ENCODE data around the gene PYM1.

The PYM1 gene

GRCh38 chr12:55891310-55891709 is 36.4 kb downstream of the PYM1 start:
- H3K4me2 ChIP-seq (ENCODE audit: low read length): no peak overlapping the region
- H3K4me1 ChIP-seq (ENCODE audit: insufficient read depth, low read length, severe bottlenecking): no peaks in the 10 kb centered on the region
- H3K79me2 ChIP-seq (ENCODE audit: insufficient read depth, low read length): no peaks in the 10 kb centered on the region
- H4K20me1 ChIP-seq (ENCODE audit: insufficient read depth, low read length): no peaks in the 10 kb centered on the region
- H3F3A ChIP-seq (ENCODE audit: insufficient read depth, low read length): no peaks in the 10 kb centered on the region
- no peak overlapping the region for H3K4me3 ChIP-seq (ENCODE audit: low read depth, low read length, poor library complexity, severe bottlenecking)
- TF ChIP-seq EZH2 (IDR thresholded peaks at IDR 0.05; ENCODE audit: borderline replicate concordance, low read length) (no peak), CTCF (IDR thresholded peaks at IDR 0.05; ENCODE audit: low read length) (no peak)
- no peak overlapping the region for H3K9ac ChIP-seq (ENCODE audit: low read length)
- no peak overlapping the region for H2AFZ ChIP-seq (ENCODE audit: low read length)
- no peaks in the 10 kb centered on the region for H3K36me3 ChIP-seq (ENCODE audit: insufficient read depth, low read length)
- no peaks in the 10 kb centered on the region for H3K9me2 ChIP-seq (ENCODE audit: low read depth, low read length)
- no peaks in the 10 kb centered on the region for H3K27me3 ChIP-seq (ENCODE audit: insufficient read depth, low read length)
- no peak overlapping the region for H3K27ac ChIP-seq (ENCODE audit: low read depth, low read length, poor library complexity, severe bottlenecking)
- no peaks in the 10 kb centered on the region for H3K9me3 ChIP-seq (ENCODE audit: low read length)

- H3K36me3 ChIP-seq (ENCODE audit: insufficient read depth, low read length): no peaks in the 10 kb centered on the region
- no peaks in the 10 kb centered on the region for H4K20me1 ChIP-seq (ENCODE audit: insufficient read depth, low read length)
- no peaks in the 10 kb centered on the region for H3K9me2 ChIP-seq (ENCODE audit: low read depth, low read length)
- H3K4me3 ChIP-seq (ENCODE audit: low read depth, low read length, poor library complexity, severe bottlenecking): no peak overlapping the region
- no peaks in the 10 kb centered on the region for H3K27me3 ChIP-seq (ENCODE audit: insufficient read depth, low read length)
- TF ChIP-seq EZH2 (IDR thresholded peaks at IDR 0.05; ENCODE audit: borderline replicate concordance, low read length): no peak
- TF ChIP-seq CTCF (IDR thresholded peaks at IDR 0.05; ENCODE audit: low read length): no peak
- no peaks in the 10 kb centered on the region for H3K4me1 ChIP-seq (ENCODE audit: insufficient read depth, low read length, severe bottlenecking)
- no peaks in the 10 kb centered on the region for H3K79me2 ChIP-seq (ENCODE audit: insufficient read depth, low read length)
- no peak overlapping the region for H3K4me2 ChIP-seq (ENCODE audit: low read length)
- no peaks in the 10 kb centered on the region for H3K9me3 ChIP-seq (ENCODE audit: low read length)
- no peaks in the 10 kb centered on the region for H3F3A ChIP-seq (ENCODE audit: insufficient read depth, low read length)
- no peak overlapping the region for H3K9ac ChIP-seq (ENCODE audit: low read length)
- H2AFZ ChIP-seq (ENCODE audit: low read length): no peak overlapping the region
- H3K27ac ChIP-seq (ENCODE audit: low read depth, low read length, poor library complexity, severe bottlenecking): no peak overlapping the region
Measured at GRCh38 chr12:55885113-55885512, 42.6 kb downstream of the PYM1 start.

GRCh38 chr12:55877824-55878223 is 49.9 kb downstream of the PYM1 start:
- H3K4me2 ChIP-seq (ENCODE audit: low read length): no peak overlapping the region

More at GRCh38 chr12:55877824-55878223, 49.9 kb downstream of the PYM1 start:
- Histone ChIP-seq H3K79me2 (ENCODE audit: insufficient read depth, low read length) (no peaks in the 10 kb centered on the region), H3K27me3 (ENCODE audit: insufficient read depth, low read length) (no peaks in the 10 kb centered on the region), H3K27ac (ENCODE audit: low read depth, low read length, poor library complexity, severe bottlenecking) (no peak overlapping the region), H3K9ac (ENCODE audit: low read length) (no peak overlapping the region), H3K9me2 (ENCODE audit: low read depth, low read length) (no peaks in the 10 kb centered on the region), H3K9me3 (ENCODE audit: low read length) (peaks cover 7% of the 10 kb centered on the region; the same call in 1 of the 2 replicates), H3K4me1 (ENCODE audit: insufficient read depth, low read length, severe bottlenecking) (no peaks in the 10 kb centered on the region), H3K4me3 (ENCODE audit: low read depth, low read length, poor library complexity, severe bottlenecking) (no peak overlapping the region), H2AFZ (ENCODE audit: low read length) (no peak overlapping the region), H3F3A (ENCODE audit: insufficient read depth, low read length) (no peaks in the 10 kb centered on the region), H4K20me1 (ENCODE audit: insufficient read depth, low read length) (no peaks in the 10 kb centered on the region), H3K36me3 (ENCODE audit: insufficient read depth, low read length) (no peaks in the 10 kb centered on the region; the same call in 1 of the 2 replicates)
- TF ChIP-seq EZH2 (IDR thresholded peaks at IDR 0.05; ENCODE audit: borderline replicate concordance, low read length): no peak
- TF ChIP-seq CTCF (IDR thresholded peaks at IDR 0.05; ENCODE audit: low read length): no peak

All from OCI-LY1 (cell line).